OCI-LY7 (cell line): ENCODE measurements around the gene COL8A1. TPM values are rescaled to one million over a fixed set of nuclear protein-coding genes. Genes with fewer than 3 reads are reported as not detected.

Source experiments
- BruUV-seq: library from RNA; stranded (reverse); fragments of 400-500 nt; replicated peaks from 2 replicates; lab custom pipeline; 2021; lab: Mats Ljungman, UMichigan
- CTCF ChIA-PET: fragments of 300-600 bp; sonication (Branson Sonifier 250); formaldehyde crosslinking; loops from one replicate; lab custom pipeline; 2022; ENCODE audit warnings: antibody characterized with exemption; ENCODE audit not compliant: unreplicated experiment; lab: Charles Lee
- POLR2A ChIA-PET: fragments of 300-600 bp; sonication (Branson Sonifier 250); formaldehyde crosslinking; loops from one replicate; lab custom pipeline; 2022; ENCODE audit warnings: antibody characterized with exemption; lab: Charles Lee
- DNase-seq: peaks from one replicate; pipeline ENCODE4 v3.0.0-alpha.2; 2015; ENCODE audit warnings: low spot score
- H2AFZ ChIP-seq: fragments of 200-600 bp; sonication (generic), shearing (Covaris generic); 2 replicates; pipeline ENCODE4 v1.6.1; 2014; ENCODE audit warnings: mild to moderate bottlenecking, antibody characterized with exemption, low read length, moderate library complexity
- H3K27ac ChIP-seq: fragments of 200-600 bp; sonication (generic); 2 replicates; pipeline ENCODE4 v1.5.1; 2014; ENCODE audit warnings: mixed run types, low read depth, mild to moderate bottlenecking, moderate library complexity, low read length, inconsistent platforms; ENCODE audit not compliant: poor library complexity, severe bottlenecking
- H3K36me3 ChIP-seq: fragments of 200-600 bp; sonication (generic); 2 replicates; pipeline ENCODE4 v1.6.1; 2014; ENCODE audit warnings: mild to moderate bottlenecking, antibody characterized with exemption, low read length, moderate library complexity, mixed read lengths; ENCODE audit not compliant: insufficient read depth
- H3K4me1 ChIP-seq: fragments of 200-600 bp; sonication (generic); 2 replicates; pipeline ENCODE4 v1.5.1; 2014; ENCODE audit warnings: mild to moderate bottlenecking, low read length; ENCODE audit not compliant: insufficient read depth, poor library complexity, severe bottlenecking
- H3K4me2 ChIP-seq: fragments of 200-600 bp; sonication (generic); 2 replicates; pipeline ENCODE4 v1.6.1; 2014; ENCODE audit warnings: mild to moderate bottlenecking, low read length
- H3K4me3 ChIP-seq: fragments of 200-600 bp; sonication (generic); 2 replicates; pipeline ENCODE4 v1.5.1; 2014; ENCODE audit warnings: mild to moderate bottlenecking, low read depth, low read length; ENCODE audit not compliant: poor library complexity, severe bottlenecking
- H3K79me2 ChIP-seq: fragments of 200-600 bp; sonication (generic); 2 replicates; pipeline ENCODE4 v1.6.1; 2016; ENCODE audit warnings: low read depth, mild to moderate bottlenecking, low read length, moderate library complexity, mixed read lengths; ENCODE audit not compliant: insufficient read depth
- H3K9me2 ChIP-seq: fragments of 200-600 bp; sonication (generic); 2 replicates; pipeline ENCODE4 v1.6.1; 2016; ENCODE audit warnings: mild to moderate bottlenecking, low read length, mixed read lengths; ENCODE audit not compliant: insufficient read depth
- H3K9me3 ChIP-seq: fragments of 200-600 bp; sonication (generic); 2 replicates; pipeline ENCODE4 v1.6.1; 2014; ENCODE audit warnings: mild to moderate bottlenecking, mixed run types, low read length, mixed read lengths
- H4K20me1 ChIP-seq: fragments of 200-600 bp; sonication (generic); 2 replicates; pipeline ENCODE4 v1.6.1; 2014; ENCODE audit warnings: mild to moderate bottlenecking, antibody characterized with exemption, low read length, moderate library complexity, mixed read lengths; ENCODE audit not compliant: insufficient read depth
- CTCF ChIP-seq: fragments of 200-600 bp; sonication (generic); conservative IDR thresholded peaks from 2 replicates; pipeline ENCODE4 v1.5.1; 2014; ENCODE audit warnings: mild to moderate bottlenecking, antibody characterized with exemption, low read length, moderate library complexity, mixed read lengths
- EZH2phosphoT487 ChIP-seq: fragments of 200-600 bp; sonication (generic); IDR thresholded peaks from 2 replicates; pipeline ENCODE4 v1.6.1; 2018; ENCODE audit warnings: low read depth, borderline replicate concordance, mild to moderate bottlenecking, mixed run types, antibody characterized with exemption, low read length, moderate library complexity, mixed read lengths
- intact Hi-C: fragments of 100-400 bp; cut with micrococcal nuclease; formaldehyde crosslinking; loops from one replicate; pipeline ENCODE4 v1.10.0; 2022; ENCODE audit not compliant: unreplicated experiment
- total RNA-seq, 2 experiments: library from RNA; depleted of rRNA in 1 of 2; stranded (reverse); fragments of >200 nt in 1 of 2; shearing (Covaris generic) in 1 of 2; gene quantifications; 2 replicates each; pipeline ENCODE4 v1.2.3, GENCODE V29; 2014 to 2022

Gene COL8A1
- total RNA-seq, 2 experiments from 2014 or later = 0.10 TPM; not detected in 1

- Histone ChIP-seq H3K9me3 (no peaks in the 10 kb centered on the region), H4K20me1 (no peaks in the 10 kb centered on the region; the same call in 1 of the 2 replicates), H3K79me2 (no peaks in the 10 kb centered on the region), H3K4me3 (no peak overlapping the region), H3K36me3 (no peaks in the 10 kb centered on the region), H3K4me1 (no peaks in the 10 kb centered on the region), H2AFZ (no peak overlapping the region), H3K27ac (no peak overlapping the region), H3K9me2 (no peaks in the 10 kb centered on the region), H3K4me2 (no peak overlapping the region)
- no peak for TF ChIP-seq CTCF
- DNase-seq = no peak
- ChIA-PET CTCF (no interaction called here), POLR2A (no interaction called here)
- intact Hi-C loops = no loop called here
- no TSS peak for BruUV-seq
These were observed 3.5 kb upstream of the COL8A1 start for GRCh38 chr3:99634881-99635280.

- H3K9me3 ChIP-seq = no peaks in the 10 kb centered on the region
- CTCF ChIA-PET = no interaction called here
- H3K27ac ChIP-seq = no peak overlapping the region
- BruUV-seq = no TSS peak
- H3K4me2 ChIP-seq = no peak overlapping the region
- H3K4me3 ChIP-seq = no peak overlapping the region
- intact Hi-C loops = no loop called here
- H2AFZ ChIP-seq = no peak overlapping the region
- H3K4me1 ChIP-seq = no peaks in the 10 kb centered on the region
- no peak for DNase-seq
- no peaks in the 10 kb centered on the region for H3K9me2 ChIP-seq
- POLR2A ChIA-PET = no interaction called here
- TF ChIP-seq CTCF (no peak), EZH2phosphoT487 (no peak)
- H3K79me2 ChIP-seq = no peaks in the 10 kb centered on the region
- no peaks in the 10 kb centered on the region; the same call in 1 of the 2 replicates for H4K20me1 ChIP-seq
- H3K36me3 ChIP-seq = no peaks in the 10 kb centered on the region
These were observed 3.0 kb upstream of the COL8A1 start for GRCh38 chr3:99635348-99635747.

- H3K79me2 ChIP-seq = no peaks in the 10 kb centered on the region
- intact Hi-C loops = no loop called here
- POLR2A ChIA-PET = interaction anchor here (0.9 kb wide), 1 partner anchor 158 kb away, joined by 5 read pairs; no protein-coding TSS in a partner anchor
- no peaks in the 10 kb centered on the region for H3K9me3 ChIP-seq
- H3K27ac ChIP-seq = no peak overlapping the region
- H2AFZ ChIP-seq = no peak overlapping the region
- H3K4me1 ChIP-seq = no peaks in the 10 kb centered on the region
- H3K4me3 ChIP-seq = no peak overlapping the region
- H3K36me3 ChIP-seq = no peaks in the 10 kb centered on the region
- no peaks in the 10 kb centered on the region for H3K9me2 ChIP-seq
- no peak for DNase-seq
- CTCF ChIA-PET = no interaction called here
- TF ChIP-seq EZH2phosphoT487 (no peak), CTCF (no peak)
- H4K20me1 ChIP-seq = no peaks in the 10 kb centered on the region; the same call in 1 of the 2 replicates
- BruUV-seq = no TSS peak
- H3K4me2 ChIP-seq = no peak overlapping the region
These were observed 1.4 kb upstream of the COL8A1 start for GRCh38 chr3:99637016-99637367.
